Right lobe of liver (tissue), 6 donors: Measurements from ENCODE around the gene ANO4. TPM values are rescaled to one million over a fixed set of nuclear protein-coding genes. Genes with fewer than 3 reads are reported as not detected.

Experiments
- ATAC-seq, 4 donors: fragments of 200-7000 bp; cut with Tn5 transposase; one replicate each; pipeline ENCODE4 v1.9.1; 2020; ENCODE audit warnings: mild to moderate bottlenecking in 4 of 4, moderate library complexity in 4 of 4
- DNase-seq, 3 donors: peaks; one replicate each; pipeline ENCODE4 v3.0.0-alpha.2; 2020
- H3K27ac ChIP-seq, 3 donors: fragments of 200-600 bp; one replicate each; pipeline ENCODE4 v1.8.0; 2022
- H3K27me3 ChIP-seq, 2 donors: fragments of 200-600 bp; one replicate each; pipeline ENCODE4 v1.8.0; 2022
- H3K36me3 ChIP-seq, 4 donors: fragments of 200-600 bp; sonication (generic) in 1 of 4; one replicate each; pipeline versions ENCODE4 v1.5.1 to v1.8.0; 2017 to 2022; ENCODE audit warnings: control low read depth in 1 of 4
- H3K4me1 ChIP-seq, 4 donors: fragments of 200-600 bp; sonication (generic) in 1 of 4; one replicate each; pipeline versions ENCODE4 v1.5.1 to v1.8.0; 2017 to 2022; ENCODE audit warnings: control low read depth in 1 of 4
- H3K4me3 ChIP-seq, 3 donors: fragments of 200-600 bp; one replicate each; pipeline ENCODE4 v1.8.0; 2022
- H3K9me3 ChIP-seq, 4 donors: fragments of 200-600 bp; sonication (generic) in 1 of 4; one replicate each; pipeline versions ENCODE4 v1.5.1 to v1.8.0; 2017 to 2022; ENCODE audit warnings: control low read depth in 1 of 4
- CTCF ChIP-seq, 4 donors: fragments of 200-600 bp in 3 of 4; fragments of 450-650 bp in 1 of 4; IDR thresholded peaks; one replicate each; pipeline versions ENCODE4 v1.5.1 to v1.8.0; 2016 to 2022; ENCODE audit warnings: antibody characterized with exemption in 4 of 4, mild to moderate bottlenecking in 2 of 4
- POLR2A ChIP-seq: fragments of 450-650 bp; IDR thresholded peaks from one replicate; pipeline ENCODE4 v1.6.1; 2017; ENCODE audit warnings: antibody characterized with exemption, mild to moderate bottlenecking
- WGBS: methylation state at CpG from one replicate; pipeline ENCODE4 v1.1.6; 2018; ENCODE audit warnings: low coverage, low lambda C conversion rate; ENCODE audit not compliant: insufficient coverage; ENCODE audit errors: missing lambda C conversion rate; 5-methylcytosine and 5-hydroxymethylcytosine counted together
- intact Hi-C, 2 donors: fragments of 100-400 bp; cut with DNase I; formaldehyde crosslinking; loops; one replicate each; pipeline versions ENCODE4 v1.11.2 to v1.14.1; 2022
- total RNA-seq, 6 experiments: library from RNA; depleted of rRNA in 2 of 6; stranded (reverse); fragments of >200 nt in 2 of 6; fragmentation: NEBNext Ultra II Directional in 3 of 6; extraction: Animal tissue kit (Norgen Biotek cat#: 25700) in 3 of 6; gene quantifications; one replicate each; pipeline versions ENCODE4 v1.1.0 to v1.2.4, GENCODE V29; 2016 to 2023
- donor health status: DM: no; HTN: yes; CAD: no.
- donor health status: DM: no; HTN: no; CAD: no.
- donor health status: DM: no; HTN: no; CAD: no.
- donor health status: DM: no; HTN: yes; CAD: no.
- donor health status: DM: no; HTN: yes; CAD: no.

ANO4 gene
- total RNA-seq, 6 experiments from 2014 or later: 0.13 TPM; not detected in 5

- WGBS: 57% methylated on average over 4 of the region's 4 CpGs
- no peak for DNase-seq
- no peak for ATAC-seq
- no peaks in the 10 kb centered on the region for H3K9me3 ChIP-seq
- no peak overlapping the region for H3K27ac ChIP-seq
- intact Hi-C loops: no loop called here
- no peaks in the 10 kb centered on the region for H3K27me3 ChIP-seq
- H3K36me3 ChIP-seq: no peaks in the 10 kb centered on the region
- TF ChIP-seq POLR2A (no peak), CTCF (IDR thresholded peaks at IDR 0.05) (no peak)
- no peaks in the 10 kb centered on the region for H3K4me1 ChIP-seq
- no peak overlapping the region for H3K4me3 ChIP-seq
Measured at GRCh38 chr12:100857418-100857817, 62.8 kb downstream of the ANO4 start.

GRCh38 chr12:100857971-100858370, 63.4 kb downstream of the ANO4 start:
- no peak for DNase-seq
- Histone ChIP-seq H3K4me3 (no peak overlapping the region), H3K36me3 (no peaks in the 10 kb centered on the region), H3K9me3 (no peaks in the 10 kb centered on the region), H3K27me3 (no peaks in the 10 kb centered on the region), H3K27ac (no peak overlapping the region), H3K4me1 (no peaks in the 10 kb centered on the region)
- TF ChIP-seq CTCF (IDR thresholded peaks at IDR 0.05): no peak
- no peak for TF ChIP-seq POLR2A
- intact Hi-C loops: no loop called here
- 44% methylated on average over 1 of the region's 1 CpG for WGBS
- ATAC-seq: no peak

- Histone ChIP-seq H3K4me1 (no peaks in the 10 kb centered on the region), H3K27ac (no peak overlapping the region), H3K4me3 (no peak overlapping the region), H3K36me3 (no peaks in the 10 kb centered on the region), H3K9me3 (no peaks in the 10 kb centered on the region), H3K27me3 (no peaks in the 10 kb centered on the region)
- WGBS: 19% methylated on average over 1 of the region's 1 CpG
- ATAC-seq: no peak
- TF ChIP-seq POLR2A (no peak), CTCF (IDR thresholded peaks at IDR 0.05) (no peak)
- intact Hi-C loops: no loop called here
- no peak for DNase-seq
Measured at GRCh38 chr12:100858656-100859055, 64.1 kb downstream of the ANO4 start.

- ATAC-seq: no peak
- H3K27me3 ChIP-seq: no peaks in the 10 kb centered on the region
- H3K27ac ChIP-seq: no peak overlapping the region
- 57% methylated on average over 5 of the region's 5 CpGs for WGBS
- intact Hi-C loops: no loop called here
- H3K4me1 ChIP-seq: no peaks in the 10 kb centered on the region
- H3K9me3 ChIP-seq: no peaks in the 10 kb centered on the region
- TF ChIP-seq POLR2A (no peak), CTCF (IDR thresholded peaks at IDR 0.05) (no peak)
- no peak for DNase-seq
- no peak overlapping the region for H3K4me3 ChIP-seq
- H3K36me3 ChIP-seq: no peaks in the 10 kb centered on the region
Measured at GRCh38 chr12:100859063-100859627, 64.6 kb downstream of the ANO4 start.

GRCh38 chr12:100860611-100861010, 66.0 kb downstream of the ANO4 start:
- DNase-seq (no peak), ATAC-seq (no peak)
- no peaks in the 10 kb centered on the region for H3K36me3 ChIP-seq
- intact Hi-C loops: no loop called here
- H3K27me3 ChIP-seq: no peaks in the 10 kb centered on the region
- no peaks in the 10 kb centered on the region for H3K4me1 ChIP-seq
- H3K9me3 ChIP-seq: no peaks in the 10 kb centered on the region
- no peak overlapping the region for H3K4me3 ChIP-seq
- 60% methylated on average over 4 of the region's 8 CpGs for WGBS
- H3K27ac ChIP-seq: no peak overlapping the region
- TF ChIP-seq CTCF (IDR thresholded peaks at IDR 0.05) (no peak), POLR2A (no peak)
